ENCODE results near the gene MYBPH. TPM values are rescaled to one million over a fixed set of nuclear protein-coding genes. Genes with fewer than 3 reads are reported as not detected.

MYBPH gene
- total RNA-seq, 2 experiments from 2014 or later = not detected

DNA sequence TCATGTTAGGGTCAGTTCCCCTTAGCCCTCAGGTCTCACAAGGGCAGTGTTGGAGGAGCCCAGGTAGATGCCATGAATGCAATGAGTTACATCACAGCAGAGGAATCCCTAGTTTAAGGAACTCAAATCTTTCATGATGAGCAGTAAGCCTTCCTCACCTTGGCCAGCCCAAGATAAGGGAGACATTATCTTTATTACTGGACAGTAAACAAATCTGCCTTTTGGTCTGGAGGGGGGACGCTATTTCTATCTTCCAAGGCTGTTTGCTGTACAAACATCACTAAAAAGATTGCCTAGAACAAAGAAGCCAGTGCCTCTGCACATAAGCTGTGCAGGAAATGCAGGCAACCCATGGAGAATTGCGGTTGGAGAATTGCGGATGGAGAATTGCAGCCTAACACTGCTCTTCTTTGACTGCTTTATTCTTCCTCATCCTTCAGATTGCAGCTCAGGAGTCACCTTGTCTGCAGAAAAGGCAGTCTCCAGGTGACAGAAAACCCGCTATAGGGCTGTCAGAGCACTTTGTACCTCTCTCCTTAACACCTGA lies 13.1 kb upstream of the MYBPH start:
- Histone ChIP-seq H3K9me2 (ENCODE audit: insufficient read depth, low read length) (no peaks in the 10 kb centered on the region), H3K4me3 (ENCODE audit: low read depth, low read length, poor library complexity, severe bottlenecking) (no peak overlapping the region), H3K9me3 (ENCODE audit: low read length) (no peaks in the 10 kb centered on the region), H3K4me2 (ENCODE audit: low read length) (no peak overlapping the region), H3K79me2 (ENCODE audit: insufficient read depth, low read depth, low read length) (no peaks in the 10 kb centered on the region), H3K36me3 (ENCODE audit: insufficient read depth, low read length) (no peaks in the 10 kb centered on the region), H2AFZ (ENCODE audit: low read length) (no peak overlapping the region), H4K20me1 (ENCODE audit: insufficient read depth, low read length) (no peaks in the 10 kb centered on the region), H3K4me1 (ENCODE audit: insufficient read depth, low read length, poor library complexity, severe bottlenecking) (no peaks in the 10 kb centered on the region), H3K27ac (ENCODE audit: low read depth, low read length, poor library complexity, severe bottlenecking) (no peak overlapping the region)
- intact Hi-C loops (cut with micrococcal nuclease; ENCODE audit: unreplicated experiment) = no loop called here
- ChIA-PET CTCF (ENCODE audit: unreplicated experiment) (no interaction called here), POLR2A (no interaction called here)
- TF ChIP-seq EZH2phosphoT487 (IDR thresholded peaks at IDR 0.05; ENCODE audit: borderline replicate concordance, low read depth, low read length) = no peak
- no peak for TF ChIP-seq CTCF (conservative IDR thresholded peaks at IDR 0.05; ENCODE audit: low read length)
- BruUV-seq (replicated peaks) = no TSS peak
- no peak for DNase-seq (ENCODE audit: low spot score)

GRCh38 chr1:203187689-203188264 lies 12.2 kb upstream of the MYBPH start:
- Histone ChIP-seq H3K9me2 (ENCODE audit: insufficient read depth, low read length) (no peaks in the 10 kb centered on the region), H3K36me3 (ENCODE audit: insufficient read depth, low read length) (no peaks in the 10 kb centered on the region), H3K4me3 (ENCODE audit: low read depth, low read length, poor library complexity, severe bottlenecking) (no peak overlapping the region), H3K79me2 (ENCODE audit: insufficient read depth, low read depth, low read length) (no peaks in the 10 kb centered on the region), H3K4me1 (ENCODE audit: insufficient read depth, low read length, poor library complexity, severe bottlenecking) (no peaks in the 10 kb centered on the region), H3K9me3 (ENCODE audit: low read length) (no peaks in the 10 kb centered on the region), H4K20me1 (ENCODE audit: insufficient read depth, low read length) (no peaks in the 10 kb centered on the region), H3K27ac (ENCODE audit: low read depth, low read length, poor library complexity, severe bottlenecking) (no peak overlapping the region), H3K4me2 (ENCODE audit: low read length) (no peak overlapping the region), H2AFZ (ENCODE audit: low read length) (no peak overlapping the region)
- DNase-seq (ENCODE audit: low spot score) = no peak
- ChIA-PET POLR2A (interaction anchor here (0.7 kb wide), 1 partner anchor 137 kb away, joined by 3 read pairs; no protein-coding TSS in a partner anchor), CTCF (ENCODE audit: unreplicated experiment) (no interaction called here)
- BruUV-seq (replicated peaks) = no TSS peak
- intact Hi-C loops (cut with micrococcal nuclease; ENCODE audit: unreplicated experiment) = no loop called here
- no peak for TF ChIP-seq EZH2phosphoT487 (IDR thresholded peaks at IDR 0.05; ENCODE audit: borderline replicate concordance, low read depth, low read length)
- TF ChIP-seq CTCF (conservative IDR thresholded peaks at IDR 0.05; ENCODE audit: low read length) = no peak

GRCh38 chr1:203187304-203187685 lies 11.7 kb upstream of the MYBPH start:
- ChIA-PET POLR2A (interaction anchor here (0.7 kb wide), 1 partner anchor 137 kb away, joined by 3 read pairs; no protein-coding TSS in a partner anchor), CTCF (ENCODE audit: unreplicated experiment) (no interaction called here)

More at GRCh38 chr1:203187304-203187685, 11.7 kb upstream of the MYBPH start:
- no TSS peak for BruUV-seq (replicated peaks)
- Histone ChIP-seq H3K36me3 (ENCODE audit: insufficient read depth, low read length) (no peaks in the 10 kb centered on the region), H3K27ac (ENCODE audit: low read depth, low read length, poor library complexity, severe bottlenecking) (no peak overlapping the region), H3K4me1 (ENCODE audit: insufficient read depth, low read length, poor library complexity, severe bottlenecking) (no peaks in the 10 kb centered on the region), H3K4me3 (ENCODE audit: low read depth, low read length, poor library complexity, severe bottlenecking) (no peak overlapping the region), H3K79me2 (ENCODE audit: insufficient read depth, low read depth, low read length) (no peaks in the 10 kb centered on the region), H3K9me3 (ENCODE audit: low read length) (no peaks in the 10 kb centered on the region), H4K20me1 (ENCODE audit: insufficient read depth, low read length) (no peaks in the 10 kb centered on the region), H3K4me2 (ENCODE audit: low read length) (no peak overlapping the region), H3K9me2 (ENCODE audit: insufficient read depth, low read length) (no peaks in the 10 kb centered on the region), H2AFZ (ENCODE audit: low read length) (no peak overlapping the region)
- no peak for TF ChIP-seq EZH2phosphoT487 (IDR thresholded peaks at IDR 0.05; ENCODE audit: borderline replicate concordance, low read depth, low read length)
- intact Hi-C loops (cut with micrococcal nuclease; ENCODE audit: unreplicated experiment) = no loop called here
- no peak for DNase-seq (ENCODE audit: low spot score)
